ENCODE data around the gene LMF1. TPM values are rescaled to one million over a fixed set of nuclear protein-coding genes. Genes with fewer than 3 reads are reported as not detected.

The LMF1 gene
- polyA plus RNA-seq, 1 donor (not counting 4 experiments of a cell fraction or from before 2014, with no cell fraction given) = 3.1 TPM

GRCh38 chr16:998615-999014, 27.8 kb upstream of the LMF1 start:
- TF ChIP-seq EZH2 (IDR thresholded peaks at IDR 0.05; ENCODE audit: low read length) = no peak
- TF ChIP-seq, protein P1, sequence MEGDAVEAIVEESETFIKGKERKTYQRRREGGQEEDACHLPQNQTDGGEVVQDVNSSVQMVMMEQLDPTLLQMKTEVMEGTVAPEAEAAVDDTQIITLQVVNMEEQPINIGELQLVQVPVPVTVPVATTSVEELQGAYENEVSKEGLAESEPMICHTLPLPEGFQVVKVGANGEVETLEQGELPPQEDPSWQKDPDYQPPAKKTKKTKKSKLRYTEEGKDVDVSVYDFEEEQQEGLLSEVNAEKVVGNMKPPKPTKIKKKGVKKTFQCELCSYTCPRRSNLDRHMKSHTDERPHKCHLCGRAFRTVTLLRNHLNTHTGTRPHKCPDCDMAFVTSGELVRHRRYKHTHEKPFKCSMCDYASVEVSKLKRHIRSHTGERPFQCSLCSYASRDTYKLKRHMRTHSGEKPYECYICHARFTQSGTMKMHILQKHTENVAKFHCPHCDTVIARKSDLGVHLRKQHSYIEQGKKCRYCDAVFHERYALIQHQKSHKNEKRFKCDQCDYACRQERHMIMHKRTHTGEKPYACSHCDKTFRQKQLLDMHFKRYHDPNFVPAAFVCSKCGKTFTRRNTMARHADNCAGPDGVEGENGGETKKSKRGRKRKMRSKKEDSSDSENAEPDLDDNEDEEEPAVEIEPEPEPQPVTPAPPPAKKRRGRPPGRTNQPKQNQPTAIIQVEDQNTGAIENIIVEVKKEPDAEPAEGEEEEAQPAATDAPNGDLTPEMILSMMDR (optimal IDR thresholded peaks at IDR 0.05 in 1 of 3, IDR thresholded peaks at IDR 0.05 in 1 of 3, conservative IDR thresholded peaks at IDR 0.05 in 1 of 3; ENCODE audit: extremely low read depth in 1 of 3, insufficient read depth in 2 of 3, low read length in 3 of 3) = no peak
- Histone ChIP-seq H3K27ac (ENCODE audit: control insufficient read depth, insufficient read depth, low read length) (no peak overlapping the region), H3K4me3 (ENCODE audit: control insufficient read depth in 2 of 3, extremely low read depth in 1 of 3, insufficient read depth in 2 of 3, low read depth in 1 of 3, low read length in 3 of 3) (no peak overlapping the region), H3K9ac (ENCODE audit: control insufficient read depth, extremely low read depth, insufficient read depth, low read length) (no peak overlapping the region), H3K9me3 (ENCODE audit: control insufficient read depth, low read depth, low read length) (peaks cover 20% of the 10 kb centered on the region), H3K4me2 (ENCODE audit: control insufficient read depth, extremely low read depth, insufficient read depth, low read depth, low read length) (no peak overlapping the region), H2AFZ (ENCODE audit: control insufficient read depth, low read length) (no peak overlapping the region), H3K9me1 (ENCODE audit: control insufficient read depth, extremely low read depth, insufficient read depth, low read length) (no peaks in the 10 kb centered on the region), H3K36me3 (ENCODE audit: control insufficient read depth in 2 of 2, extremely low read depth in 1 of 2, insufficient read depth in 2 of 2, low read length in 2 of 2) (no peaks in the 10 kb centered on the region), H3K79me2 (ENCODE audit: control insufficient read depth, insufficient read depth, low read length) (no peaks in the 10 kb centered on the region), H3K27me3 (ENCODE audit: control insufficient read depth, extremely low read depth, insufficient read depth, low read length) (peaks cover 55% of the 10 kb centered on the region), H4K20me1 (ENCODE audit: control insufficient read depth, extremely low read depth, insufficient read depth, low read length) (no peaks in the 10 kb centered on the region), H3K4me1 (ENCODE audit: control insufficient read depth, extremely low read depth, insufficient read depth, low read length) (peaks cover 6% of the 10 kb centered on the region)
- no peak for DNase-seq (ENCODE audit: low read depth, low spot score)
- dilution Hi-C loops (cut with MboI; ENCODE audit: extremely low pct_ligation_motif_present, low sequenced_read_pairs) = no loop called here
- no peak for FAIRE-seq

GRCh38 chr16:998211-998610, 27.4 kb upstream of the LMF1 start:
- H3K79me2 ChIP-seq (ENCODE audit: control insufficient read depth, insufficient read depth, low read length) = no peaks in the 10 kb centered on the region
- no peak overlapping the region for H3K4me2 ChIP-seq (ENCODE audit: control insufficient read depth, extremely low read depth, insufficient read depth, low read depth, low read length)
- H4K20me1 ChIP-seq (ENCODE audit: control insufficient read depth, extremely low read depth, insufficient read depth, low read length) = no peaks in the 10 kb centered on the region
- dilution Hi-C loops (cut with MboI; ENCODE audit: extremely low pct_ligation_motif_present, low sequenced_read_pairs) = no loop called here
- H3K9ac ChIP-seq (ENCODE audit: control insufficient read depth, extremely low read depth, insufficient read depth, low read length) = no peak overlapping the region
- no peak overlapping the region for H3K27ac ChIP-seq (ENCODE audit: control insufficient read depth, insufficient read depth, low read length)
- H3K9me3 ChIP-seq (ENCODE audit: control insufficient read depth, low read depth, low read length) = peaks cover 20% of the 10 kb centered on the region
- no peaks in the 10 kb centered on the region for H3K9me1 ChIP-seq (ENCODE audit: control insufficient read depth, extremely low read depth, insufficient read depth, low read length)
- peaks cover 55% of the 10 kb centered on the region for H3K27me3 ChIP-seq (ENCODE audit: control insufficient read depth, extremely low read depth, insufficient read depth, low read length)
- DNase-seq (ENCODE audit: low read depth, low spot score) (no peak), FAIRE-seq (no peak)
- H3K4me1 ChIP-seq (ENCODE audit: control insufficient read depth, extremely low read depth, insufficient read depth, low read length) = peaks cover 6% of the 10 kb centered on the region
- no peaks in the 10 kb centered on the region for H3K36me3 ChIP-seq (ENCODE audit: control insufficient read depth in 2 of 2, extremely low read depth in 1 of 2, insufficient read depth in 2 of 2, low read length in 2 of 2)
- H2AFZ ChIP-seq (ENCODE audit: control insufficient read depth, low read length) = no peak overlapping the region
- TF ChIP-seq, protein P1 (optimal IDR thresholded peaks at IDR 0.05 in 1 of 3, IDR thresholded peaks at IDR 0.05 in 1 of 3, conservative IDR thresholded peaks at IDR 0.05 in 1 of 3; ENCODE audit: extremely low read depth in 1 of 3, insufficient read depth in 2 of 3, low read length in 3 of 3) = no peak
- no peak for TF ChIP-seq EZH2 (IDR thresholded peaks at IDR 0.05; ENCODE audit: low read length)
- no peak overlapping the region for H3K4me3 ChIP-seq (ENCODE audit: control insufficient read depth in 2 of 3, extremely low read depth in 1 of 3, insufficient read depth in 2 of 3, low read depth in 1 of 3, low read length in 3 of 3)

Measured in keratinocyte (primary cell).